T47D (cell line): ENCODE results near the gene CRABP1.
A peak's percentile ranks its signal among the peaks of the same experiment; 100 is the strongest.

Experiments
- DNase-seq, 2 experiments: peaks; one replicate each; pipeline versions ENCODE4 v3.0.0 to v3.0.0-alpha.2; 2011 to 2012; ENCODE audit warnings: low read depth in 1 of 2, low spot score in 1 of 2
- JUND ChIP-seq: IDR thresholded peaks from 2 replicates; pipeline ENCODE4 v1.6.1; 2012; ENCODE audit warnings: low read depth
- in situ Hi-C: cut with HindIII; loops from 2 replicates; pipeline ENCODE4 v1.10.0; 2016; ENCODE audit warnings: low sequenced_read_pairs, low pct_unique_long_range_greater_than_20kb

CRABP1 gene

DNA sequence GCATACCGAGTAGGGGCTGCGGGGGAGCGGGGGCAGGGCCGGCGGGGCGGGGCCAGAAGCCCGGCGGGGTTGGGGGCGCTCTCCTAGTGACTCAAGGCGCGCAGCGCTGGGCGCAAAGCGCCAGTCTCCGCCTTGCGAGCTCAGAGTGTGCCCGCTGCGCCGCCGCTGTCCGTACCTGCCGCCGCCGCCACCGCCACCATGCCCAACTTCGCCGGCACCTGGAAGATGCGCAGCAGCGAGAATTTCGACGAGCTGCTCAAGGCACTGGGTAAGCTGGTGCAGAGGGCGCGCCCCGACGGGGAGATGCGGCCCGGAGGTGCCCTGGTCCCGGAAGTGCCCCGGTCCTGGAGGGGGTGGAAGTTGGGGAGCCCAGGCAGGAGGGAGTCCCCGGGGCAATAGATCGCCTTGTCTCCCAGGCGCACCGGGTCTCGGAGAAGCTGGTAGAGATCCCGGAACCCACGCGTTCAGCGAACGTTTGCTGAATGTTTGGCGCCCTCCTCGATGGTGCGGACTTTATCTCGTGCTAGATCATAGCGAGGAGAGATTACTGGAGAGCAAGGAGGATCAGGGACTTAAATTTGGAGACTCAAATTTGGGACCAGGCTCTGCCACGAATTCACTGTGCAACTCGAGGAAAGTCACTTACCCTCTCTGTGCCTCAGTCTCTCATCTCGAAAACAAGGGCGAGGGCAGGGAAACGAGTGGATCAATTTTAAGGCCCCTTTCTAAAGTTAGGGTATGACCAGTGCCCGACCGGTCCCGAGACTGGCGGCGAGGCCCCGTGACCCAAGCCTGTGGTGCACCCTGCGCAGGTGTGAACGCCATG is at the start of gene CRABP1:
CRABP1 (plus strand) TSS at position 123 of the 826 bp plus-strand sequence; CDS start at position 199, 76 bp downstream.
- DNase-seq: peak; percentile 28 to 31
- in situ Hi-C loops: no loop called here
- TF ChIP-seq JUND: no peak

DNA sequence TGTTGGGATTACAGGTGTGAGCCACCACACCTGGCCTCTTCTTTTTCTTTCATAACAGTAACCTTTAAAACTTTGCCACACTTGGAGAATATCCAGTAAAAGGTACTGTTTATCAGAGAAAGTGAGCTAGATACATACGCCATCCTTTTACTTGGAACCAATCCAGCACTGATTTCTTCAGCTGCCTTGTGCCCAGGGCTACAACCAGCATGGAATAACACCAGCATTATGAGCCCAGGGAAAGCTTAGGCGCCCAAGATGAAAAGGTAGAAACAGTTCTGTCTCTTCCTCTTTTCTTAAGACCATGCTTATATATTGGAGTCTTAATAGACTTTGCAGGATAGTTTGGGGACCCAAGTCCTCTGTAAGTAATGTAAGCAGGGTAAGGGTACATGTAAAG is 49.1 kb upstream of the CRABP1 start:
- in situ Hi-C loops: no loop called here
- no peak for TF ChIP-seq JUND
- DNase-seq: no peak

DNA sequence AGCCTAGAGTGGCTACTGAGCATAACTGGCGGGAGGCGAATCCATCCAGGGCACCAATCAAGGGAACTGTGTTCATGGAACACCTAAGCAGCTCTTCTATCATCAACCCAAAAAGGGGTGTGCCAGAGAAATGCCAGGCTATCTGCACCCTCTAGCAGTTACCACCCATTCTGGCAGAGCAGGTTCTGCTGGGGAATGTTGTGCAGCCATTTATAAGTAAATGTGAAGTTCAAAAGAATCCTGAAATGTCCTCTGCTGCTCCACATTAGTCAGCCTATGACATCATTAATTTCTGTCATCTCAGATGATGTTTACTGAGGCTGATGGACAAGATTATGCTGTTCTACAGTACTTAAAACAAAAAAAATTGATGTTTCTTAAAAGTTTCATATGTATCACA is 48.5 kb upstream of the CRABP1 start:
- in situ Hi-C loops: no loop called here
- no peak for TF ChIP-seq JUND
- peak; percentile 19 to 60 for DNase-seq

DNA sequence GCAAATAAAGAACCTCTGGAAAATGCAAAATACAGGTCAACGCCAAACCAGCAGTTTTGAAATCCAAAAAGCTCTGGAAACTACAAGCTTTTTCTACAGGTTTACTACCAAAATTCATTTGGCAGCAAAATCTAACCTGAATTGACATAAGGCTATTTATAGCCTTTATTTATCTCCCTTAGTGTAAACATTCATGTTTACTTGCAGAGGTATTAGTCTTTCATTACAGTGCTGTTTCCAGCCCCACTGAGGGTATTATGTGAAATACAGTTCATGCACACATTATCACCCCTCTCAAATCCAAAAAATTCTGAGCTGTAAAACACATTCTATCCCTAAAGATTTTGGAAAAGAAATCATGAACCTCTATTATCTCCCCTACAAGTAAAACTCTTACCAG is 47.9 kb upstream of the CRABP1 start:
- no peak for TF ChIP-seq JUND
- in situ Hi-C loops: no loop called here
- DNase-seq: no peak

DNA sequence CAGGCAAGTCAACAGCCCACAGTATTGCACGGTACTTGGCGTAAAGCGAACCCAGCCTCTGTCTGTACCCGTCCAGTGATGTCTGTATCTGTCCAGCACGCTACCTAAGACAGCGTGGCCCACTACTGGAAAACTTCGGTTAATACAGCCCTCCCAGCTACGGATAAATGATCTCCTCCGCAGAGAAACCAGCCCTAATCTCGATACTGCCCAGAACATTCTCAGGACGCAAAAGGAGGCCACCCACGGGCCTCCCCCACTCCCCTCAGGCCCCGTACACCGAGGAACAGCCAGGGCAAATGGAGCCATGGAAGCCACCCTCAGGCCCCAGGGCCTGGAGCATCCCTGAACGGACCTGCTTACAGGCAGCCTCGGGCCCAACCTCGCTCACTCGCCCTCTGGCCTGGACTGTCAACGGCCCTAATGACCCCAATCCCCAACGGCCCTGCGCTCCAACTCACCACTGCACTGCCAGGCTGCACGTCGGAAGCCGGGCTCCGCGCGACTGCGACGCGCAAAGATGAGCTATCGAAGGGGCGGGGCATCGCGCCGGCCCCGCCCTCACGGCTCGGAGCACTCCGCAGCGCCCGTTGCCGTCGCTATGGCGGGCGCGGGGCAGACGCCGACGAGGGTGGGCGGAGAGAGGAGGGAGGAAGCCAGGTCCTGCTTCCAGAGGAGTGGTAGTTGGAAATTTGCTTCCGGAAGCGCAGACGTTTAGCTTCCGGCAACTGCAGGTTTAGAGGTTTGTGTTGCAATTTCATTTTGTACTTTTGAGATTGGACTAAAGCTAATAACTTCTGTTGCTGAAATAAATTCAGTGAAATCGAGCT is 40.8 kb upstream of the CRABP1 start, which contains the start of gene SKIC8:
SKIC8 (minus strand) TSS at position 509 of the 830 bp plus-strand sequence. CDS start 3,923 bp downstream, outside the sequence.
- in situ Hi-C loops: no loop called here
- peak; percentile 91 to 96 for DNase-seq
- no peak for TF ChIP-seq JUND

DNA sequence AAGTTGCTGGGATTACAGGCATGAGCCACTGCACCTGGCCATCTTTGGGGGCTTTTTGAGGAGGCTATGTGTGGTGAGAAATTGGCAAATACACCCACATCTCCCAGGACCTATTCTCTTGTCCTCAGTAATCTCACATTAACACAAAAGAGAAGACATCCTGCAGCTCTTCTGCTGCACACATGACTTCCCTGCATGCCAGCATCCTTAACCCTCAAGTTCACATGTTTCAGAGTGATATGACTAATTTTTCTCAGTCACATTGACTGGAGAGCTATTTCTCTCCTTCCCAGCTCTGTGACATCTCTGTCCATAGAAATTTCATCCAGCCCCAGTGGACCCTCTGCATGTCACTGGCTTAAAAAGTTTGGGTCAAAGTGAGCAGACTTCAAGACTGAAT is 38.8 kb upstream of the CRABP1 start:
- TF ChIP-seq JUND: no peak
- DNase-seq: no peak
- in situ Hi-C loops: no loop called here

DNA sequence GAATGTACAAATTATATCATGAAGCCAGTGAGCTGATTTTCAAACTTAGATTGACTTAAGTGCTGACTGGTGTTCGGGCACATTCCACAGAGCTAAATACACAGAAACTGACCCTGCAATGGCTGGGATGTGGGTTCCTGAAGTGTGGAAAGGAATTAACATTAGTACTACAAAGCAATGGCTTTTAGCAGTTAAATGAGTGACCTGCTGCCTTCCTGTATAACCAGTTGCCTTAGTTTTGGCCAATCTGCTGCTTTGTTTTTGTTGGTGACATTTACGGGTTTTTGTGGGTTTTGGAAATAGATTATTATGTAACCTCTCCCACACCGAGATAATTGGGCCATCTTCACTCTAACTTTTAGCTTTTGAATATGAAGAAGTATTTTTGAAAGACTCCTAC is 38.3 kb upstream of the CRABP1 start:
- TF ChIP-seq JUND: no peak
- in situ Hi-C loops: no loop called here
- DNase-seq: peak in 1 of 2 experiments; percentile 46

DNA sequence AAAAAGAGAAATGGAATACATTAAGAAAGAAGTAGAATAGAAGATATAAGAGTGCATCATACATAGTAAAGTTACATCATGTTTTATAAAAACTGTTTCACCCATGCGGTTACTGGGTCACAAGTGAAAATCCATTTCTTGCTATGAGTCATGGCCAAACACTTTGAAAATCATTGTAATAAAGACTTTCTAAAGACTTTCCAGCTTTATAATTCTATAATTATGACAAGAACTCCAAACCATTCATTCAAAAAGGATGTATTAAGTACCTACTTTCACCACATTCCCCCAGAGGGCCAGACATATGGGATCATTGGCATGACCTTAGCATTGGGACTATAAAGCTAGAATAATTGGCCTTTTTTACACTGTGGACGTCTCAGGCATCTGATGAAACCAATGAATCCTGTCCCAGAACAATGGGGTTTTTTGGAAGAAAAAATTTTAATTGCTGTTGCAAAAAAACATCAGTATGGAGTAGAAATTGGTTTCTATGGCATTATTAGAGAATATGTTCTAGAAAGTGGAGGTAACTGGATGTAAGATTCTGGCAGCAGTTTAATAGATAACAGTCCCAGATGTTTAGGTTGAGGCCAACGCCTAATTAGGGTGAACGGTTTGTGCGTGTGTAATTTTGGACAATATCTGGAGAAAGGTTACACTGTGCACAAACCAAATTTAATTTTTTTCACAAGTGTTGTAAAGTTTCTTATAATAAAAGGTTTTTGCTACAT is 37.4 kb upstream of the CRABP1 start:
- no peak for TF ChIP-seq JUND
- no peak for DNase-seq
- in situ Hi-C loops: no loop called here

DNA sequence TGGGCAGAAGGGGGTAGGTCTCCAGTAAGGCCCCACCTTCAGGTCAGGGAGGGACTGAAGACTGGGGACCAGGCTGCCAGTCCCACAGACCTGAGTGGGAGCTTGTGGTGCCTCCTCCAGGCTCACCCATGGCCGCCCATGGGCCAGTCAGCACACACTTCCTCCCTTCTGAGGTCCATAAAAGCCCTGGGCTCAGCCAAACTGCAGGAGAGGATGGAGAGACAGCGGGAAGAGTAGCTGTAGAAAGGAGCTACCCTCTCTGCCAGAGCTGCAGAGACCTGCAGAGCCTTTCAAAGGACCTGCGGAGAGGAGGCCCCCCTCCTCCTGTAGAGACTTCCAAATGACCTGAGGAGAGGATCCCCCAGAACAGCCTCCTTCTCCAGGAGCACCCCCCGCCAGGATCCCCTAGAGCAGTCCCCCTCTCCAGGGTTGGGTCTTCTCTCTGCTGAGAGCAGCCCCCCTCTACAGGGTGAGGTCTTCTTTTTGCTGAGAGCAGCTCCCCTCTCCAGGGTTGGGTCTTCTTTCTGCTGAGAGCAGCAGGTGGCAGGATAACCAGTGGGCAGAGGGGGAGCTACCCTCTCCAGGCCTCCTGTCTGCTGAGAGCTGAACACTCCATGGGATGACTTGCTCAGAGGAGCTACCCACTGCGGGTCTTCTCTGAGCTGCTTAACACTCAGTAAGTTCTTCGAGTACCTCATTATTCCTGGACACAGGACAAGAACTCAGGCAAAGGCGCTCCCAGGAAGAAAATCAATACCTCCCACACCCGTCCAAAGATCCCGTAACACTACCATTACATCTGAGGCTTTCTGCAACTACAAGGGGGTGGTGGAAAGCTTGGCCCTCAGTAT is 35.7 kb upstream of the CRABP1 start:
- no peak for DNase-seq
- TF ChIP-seq JUND: no peak
- in situ Hi-C loops: no loop called here

DNA sequence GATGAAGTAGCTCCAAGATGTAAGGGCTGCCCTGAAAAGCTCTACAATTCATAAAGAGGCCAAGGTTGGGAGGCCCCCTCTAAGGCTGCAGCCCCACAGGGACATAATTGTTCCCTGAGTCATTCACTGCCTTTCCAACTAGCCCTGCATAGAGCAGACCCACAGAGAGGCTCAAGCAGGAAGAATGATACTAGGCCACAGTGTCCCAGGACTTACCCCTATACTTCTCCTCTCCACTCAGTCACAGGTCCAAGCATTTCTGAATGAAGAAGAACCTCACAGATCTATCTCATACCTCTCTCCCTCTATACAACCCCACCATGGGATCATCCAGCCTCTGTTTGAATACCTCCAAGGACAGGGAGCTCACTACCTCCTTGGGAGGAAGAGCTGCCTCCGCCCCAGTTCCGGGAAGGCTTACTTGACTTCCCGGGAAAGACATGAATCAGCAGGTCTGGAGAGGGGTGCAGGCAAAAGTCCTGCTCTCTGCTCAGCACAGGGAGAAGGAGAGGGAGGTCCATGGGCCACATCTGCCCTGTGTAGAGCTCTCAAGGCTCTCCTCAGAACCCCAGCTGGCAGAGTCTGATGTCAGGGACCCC is 33.9 kb upstream of the CRABP1 start:
- no peak for DNase-seq
- TF ChIP-seq JUND: no peak
- in situ Hi-C loops: no loop called here

DNA sequence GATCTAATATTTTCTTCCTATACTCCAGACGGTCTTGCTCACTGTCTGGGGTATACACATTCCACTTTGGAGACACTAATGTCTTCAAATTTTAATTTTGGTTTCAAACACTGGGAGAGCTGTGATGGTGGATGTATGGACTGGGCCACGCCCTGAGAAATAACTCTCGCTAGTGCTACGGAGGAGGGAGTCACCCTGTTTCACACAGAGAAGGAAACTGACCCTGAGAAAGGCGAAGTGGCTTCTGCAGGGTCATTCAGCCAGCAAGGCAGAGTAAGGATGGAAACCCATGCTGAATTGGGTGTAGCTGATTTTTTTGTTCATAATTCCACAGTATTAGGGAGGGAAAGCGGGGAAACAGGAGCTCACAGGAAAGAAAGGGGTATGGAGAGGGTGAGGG is 32.2 kb upstream of the CRABP1 start:
- in situ Hi-C loops: no loop called here
- TF ChIP-seq JUND: no peak
- no peak for DNase-seq
